Testis (tissue), 2 donors: ENCODE data around the gene IGFBP3.

ENCODE experiments used
- CTCF ChIP-seq, 3 experiments: fragments of 450-650 bp in 2 of 3; fragments of 200-600 bp in 1 of 3; sonication (generic) in 1 of 3; IDR thresholded peaks; one replicate each; pipeline ENCODE4 v1.5.1; 2016 to 2019; ENCODE audit warnings: antibody characterized with exemption in 3 of 3, mild to moderate bottlenecking in 2 of 3, moderate library complexity in 1 of 3
- POLR2A ChIP-seq: fragments of 450-650 bp; IDR thresholded peaks from one replicate; pipeline ENCODE4 v1.6.1; 2017; ENCODE audit warnings: antibody characterized with exemption, mild to moderate bottlenecking, moderate library complexity

DNA sequence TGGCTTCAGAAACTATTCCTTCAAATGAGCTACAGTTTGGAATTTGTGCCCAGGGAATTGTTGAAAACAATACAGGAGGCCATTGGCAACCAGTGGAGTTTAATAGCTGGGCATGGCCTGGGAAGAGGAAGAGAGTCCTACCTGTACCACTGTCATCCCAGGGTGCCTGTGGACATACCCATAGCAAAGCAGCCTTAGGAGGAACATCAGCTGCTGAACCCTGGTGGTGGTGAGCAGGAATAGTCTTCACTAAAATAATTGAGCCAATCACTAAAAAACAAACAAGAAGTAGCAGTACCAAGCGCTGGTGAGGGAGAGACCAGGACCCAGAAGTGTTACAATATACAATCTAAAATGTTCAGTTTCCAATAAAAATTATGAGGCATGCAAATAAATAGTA is 18.3 kb downstream of the IGFBP3 start:
- TF ChIP-seq CTCF (IDR thresholded peaks at IDR 0.05) (no peak), POLR2A (no peak)
